Fibroblast of lung (primary cell): Measurements from ENCODE around the gene POP7.

Source experiments
- EZH2 ChIP-seq: IDR thresholded peaks from 2 replicates; pipeline ENCODE4 v1.5.1; 2012; ENCODE audit warnings: low read length, control low read depth, mild to moderate bottlenecking; ENCODE audit errors: missing control alignments
- TF ChIP-seq, protein P1 (sequence below), 2 donors: IDR thresholded peaks in 1 of 2; conservative IDR thresholded peaks in 1 of 2; 1 replicate in 1 of 2; 2 replicates in 1 of 2; pipeline ENCODE4 v1.5.1; 2011 to 2012; ENCODE audit warnings: low read length in 2 of 2, control low read depth in 1 of 2, inconsistent platforms in 1 of 2, low read depth in 1 of 2, mild to moderate bottlenecking in 1 of 2

DNA sequence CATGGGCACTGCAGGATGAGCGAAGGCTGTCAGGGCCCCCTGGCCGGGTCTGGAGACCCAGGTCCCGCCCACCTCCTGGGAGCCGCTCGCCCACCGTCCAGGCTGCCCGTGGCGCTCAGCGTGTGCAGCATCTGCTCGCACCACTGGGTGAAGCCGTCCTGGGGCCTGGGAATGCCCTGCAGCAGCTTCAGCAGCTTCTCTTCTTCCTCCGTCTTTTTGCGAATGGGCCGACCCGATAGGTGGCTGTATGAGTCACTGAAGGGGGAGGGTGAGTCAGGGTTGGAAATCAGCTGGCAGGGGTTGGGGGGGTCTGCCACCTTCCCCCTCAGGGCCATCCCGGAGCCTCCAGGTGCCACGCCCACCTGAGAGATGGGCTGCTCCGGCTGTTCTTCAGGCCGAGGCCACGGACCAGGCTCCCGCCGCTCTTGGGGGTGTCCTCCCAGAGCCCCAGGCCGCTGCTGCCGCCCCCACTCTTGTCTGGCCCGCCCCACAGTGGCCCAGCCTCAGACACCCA, 23.6 kb upstream of the POP7 start:
- TF ChIP-seq, protein P1, sequence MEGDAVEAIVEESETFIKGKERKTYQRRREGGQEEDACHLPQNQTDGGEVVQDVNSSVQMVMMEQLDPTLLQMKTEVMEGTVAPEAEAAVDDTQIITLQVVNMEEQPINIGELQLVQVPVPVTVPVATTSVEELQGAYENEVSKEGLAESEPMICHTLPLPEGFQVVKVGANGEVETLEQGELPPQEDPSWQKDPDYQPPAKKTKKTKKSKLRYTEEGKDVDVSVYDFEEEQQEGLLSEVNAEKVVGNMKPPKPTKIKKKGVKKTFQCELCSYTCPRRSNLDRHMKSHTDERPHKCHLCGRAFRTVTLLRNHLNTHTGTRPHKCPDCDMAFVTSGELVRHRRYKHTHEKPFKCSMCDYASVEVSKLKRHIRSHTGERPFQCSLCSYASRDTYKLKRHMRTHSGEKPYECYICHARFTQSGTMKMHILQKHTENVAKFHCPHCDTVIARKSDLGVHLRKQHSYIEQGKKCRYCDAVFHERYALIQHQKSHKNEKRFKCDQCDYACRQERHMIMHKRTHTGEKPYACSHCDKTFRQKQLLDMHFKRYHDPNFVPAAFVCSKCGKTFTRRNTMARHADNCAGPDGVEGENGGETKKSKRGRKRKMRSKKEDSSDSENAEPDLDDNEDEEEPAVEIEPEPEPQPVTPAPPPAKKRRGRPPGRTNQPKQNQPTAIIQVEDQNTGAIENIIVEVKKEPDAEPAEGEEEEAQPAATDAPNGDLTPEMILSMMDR (conservative IDR thresholded peaks at IDR 0.05 in 1 of 2, IDR thresholded peaks at IDR 0.05 in 1 of 2; ENCODE audit: low read depth in 1 of 2, low read length in 2 of 2) = no peak
- no peak for TF ChIP-seq EZH2
